DND-41 (cell line): Measurements from ENCODE around the gene NUBPL.

Experiments used
- ATAC-seq: fragments of 200-7000 bp; cut with Tn5 transposase; 3 replicates; pipeline ENCODE4 v1.9.1; 2021; ENCODE audit warnings: low read depth; ENCODE audit not compliant: insufficient read depth
- DNase-seq: peaks from one replicate; pipeline ENCODE4 v3.0.0-alpha.2; 2020
- H2AFZ ChIP-seq: 2 replicates; pipeline ENCODE4 v1.6.0; 2012; ENCODE audit warnings: low read depth, low read length
- H3K27ac ChIP-seq: 2 replicates; pipeline ENCODE4 v1.5.1; 2012; ENCODE audit warnings: low read length, inconsistent platforms
- H3K27me3 ChIP-seq: fragments of 200-600 bp; sonication (generic); 2 replicates; pipeline ENCODE4 v1.6.0; 2012; ENCODE audit warnings: low read length, mild to moderate bottlenecking, inconsistent platforms; ENCODE audit not compliant: insufficient read depth, poor library complexity
- H3K36me3 ChIP-seq: 2 replicates; pipeline ENCODE4 v1.5.1; 2012; ENCODE audit warnings: low read length, inconsistent platforms; ENCODE audit not compliant: insufficient read depth
- H3K4me1 ChIP-seq: 2 replicates; pipeline ENCODE4 v1.5.1; 2012; ENCODE audit warnings: mild to moderate bottlenecking, low read length; ENCODE audit not compliant: insufficient read depth
- H3K4me2 ChIP-seq: 2 replicates; pipeline ENCODE4 v1.6.0; 2012; ENCODE audit warnings: mild to moderate bottlenecking, moderate library complexity, low read length, inconsistent platforms; ENCODE audit not compliant: insufficient read depth
- H3K4me3 ChIP-seq, 2 experiments: fragments of 200-600 bp in 1 of 2; shearing (Covaris generic) in 1 of 2; 2 replicates each; pipeline ENCODE4 v1.5.1; 2012 to 2016; ENCODE audit warnings: inconsistent platforms in 2 of 2, low read length in 2 of 2, mild to moderate bottlenecking in 2 of 2, low read depth in 1 of 2, moderate library complexity in 1 of 2
- H3K79me2 ChIP-seq: 2 replicates; pipeline ENCODE4 v1.6.0; 2012; ENCODE audit warnings: low read length, inconsistent platforms; ENCODE audit not compliant: insufficient read depth
- H3K9ac ChIP-seq: 2 replicates; pipeline ENCODE4 v1.6.0; 2012; ENCODE audit warnings: low read depth, mild to moderate bottlenecking, inconsistent platforms, low read length, moderate library complexity
- H3K9me3 ChIP-seq: 2 replicates; pipeline ENCODE4 v1.5.1; 2012; ENCODE audit warnings: low read length, moderate library complexity, mild to moderate bottlenecking, inconsistent platforms; ENCODE audit not compliant: insufficient read depth, severe bottlenecking
- H4K20me1 ChIP-seq: 2 replicates; pipeline ENCODE4 v1.6.0; 2012; ENCODE audit warnings: low read length; ENCODE audit not compliant: insufficient read depth
- EZH2 ChIP-seq: IDR thresholded peaks from 3 replicates; pipeline ENCODE4 v1.6.1; 2012; ENCODE audit warnings: borderline replicate concordance, low read depth, mild to moderate bottlenecking, moderate library complexity, low read length, inconsistent platforms; ENCODE audit not compliant: severe bottlenecking
- TF ChIP-seq, protein P1 (sequence below): IDR thresholded peaks from 2 replicates; pipeline ENCODE4 v1.5.1; 2012; ENCODE audit warnings: borderline replicate concordance, low read length, moderate library complexity, mild to moderate bottlenecking; ENCODE audit not compliant: poor library complexity, severe bottlenecking; ENCODE audit errors: extremely low read depth

NUBPL gene

DNA sequence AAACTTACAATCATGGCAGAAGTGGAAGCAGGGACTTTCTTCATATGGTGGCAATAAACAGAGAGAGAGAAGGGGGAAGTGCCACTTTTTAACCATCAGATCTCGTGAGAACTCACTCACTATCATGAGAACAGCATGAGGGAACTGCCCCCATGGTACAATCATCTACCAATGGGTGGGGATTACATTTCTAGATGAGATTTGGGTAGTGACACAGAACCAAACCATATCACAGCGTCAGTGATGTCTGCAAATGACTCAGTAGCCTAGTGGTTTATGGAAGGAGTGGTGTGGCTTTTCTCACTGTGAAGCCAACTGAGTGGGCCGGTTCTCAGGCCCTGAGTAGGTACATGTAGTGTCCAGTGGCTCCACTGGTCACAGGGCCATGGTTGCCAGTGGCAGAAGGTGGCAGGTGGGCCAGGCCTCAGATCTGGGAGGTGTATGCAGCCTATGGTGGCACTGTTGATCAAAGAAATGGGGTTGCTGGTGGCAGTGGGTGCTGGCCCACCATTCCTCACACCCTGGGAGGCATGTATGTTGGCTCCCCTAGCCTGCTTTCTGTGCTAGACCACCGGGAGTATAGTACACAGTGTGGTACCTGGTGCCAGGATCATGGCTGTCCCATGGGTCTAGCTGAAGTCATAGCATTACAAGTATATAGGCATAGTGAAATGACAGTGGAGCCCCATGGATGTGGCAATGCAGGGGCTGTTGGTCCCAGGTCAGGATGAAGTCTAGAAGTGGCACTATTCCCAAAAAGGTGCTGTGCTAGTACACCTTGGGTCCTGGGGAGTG is 191.9 kb downstream of the NUBPL start:
- H3K27me3 ChIP-seq: no peaks in the 10 kb centered on the region
- TF ChIP-seq, protein P1, sequence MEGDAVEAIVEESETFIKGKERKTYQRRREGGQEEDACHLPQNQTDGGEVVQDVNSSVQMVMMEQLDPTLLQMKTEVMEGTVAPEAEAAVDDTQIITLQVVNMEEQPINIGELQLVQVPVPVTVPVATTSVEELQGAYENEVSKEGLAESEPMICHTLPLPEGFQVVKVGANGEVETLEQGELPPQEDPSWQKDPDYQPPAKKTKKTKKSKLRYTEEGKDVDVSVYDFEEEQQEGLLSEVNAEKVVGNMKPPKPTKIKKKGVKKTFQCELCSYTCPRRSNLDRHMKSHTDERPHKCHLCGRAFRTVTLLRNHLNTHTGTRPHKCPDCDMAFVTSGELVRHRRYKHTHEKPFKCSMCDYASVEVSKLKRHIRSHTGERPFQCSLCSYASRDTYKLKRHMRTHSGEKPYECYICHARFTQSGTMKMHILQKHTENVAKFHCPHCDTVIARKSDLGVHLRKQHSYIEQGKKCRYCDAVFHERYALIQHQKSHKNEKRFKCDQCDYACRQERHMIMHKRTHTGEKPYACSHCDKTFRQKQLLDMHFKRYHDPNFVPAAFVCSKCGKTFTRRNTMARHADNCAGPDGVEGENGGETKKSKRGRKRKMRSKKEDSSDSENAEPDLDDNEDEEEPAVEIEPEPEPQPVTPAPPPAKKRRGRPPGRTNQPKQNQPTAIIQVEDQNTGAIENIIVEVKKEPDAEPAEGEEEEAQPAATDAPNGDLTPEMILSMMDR: no peak
- TF ChIP-seq EZH2: no peak
- H2AFZ ChIP-seq: no peak overlapping the region
- no peak overlapping the region for H3K4me3 ChIP-seq
- no peaks in the 10 kb centered on the region for H3K79me2 ChIP-seq
- H3K36me3 ChIP-seq: no peaks in the 10 kb centered on the region
- no peak for DNase-seq
- H3K27ac ChIP-seq: no peak overlapping the region
- ATAC-seq: no peak
- no peak overlapping the region for H3K4me2 ChIP-seq
- no peaks in the 10 kb centered on the region for H3K4me1 ChIP-seq
- H4K20me1 ChIP-seq: no peaks in the 10 kb centered on the region
- peaks cover 8% of the 10 kb centered on the region for H3K9me3 ChIP-seq
- no peak overlapping the region for H3K9ac ChIP-seq

DNA sequence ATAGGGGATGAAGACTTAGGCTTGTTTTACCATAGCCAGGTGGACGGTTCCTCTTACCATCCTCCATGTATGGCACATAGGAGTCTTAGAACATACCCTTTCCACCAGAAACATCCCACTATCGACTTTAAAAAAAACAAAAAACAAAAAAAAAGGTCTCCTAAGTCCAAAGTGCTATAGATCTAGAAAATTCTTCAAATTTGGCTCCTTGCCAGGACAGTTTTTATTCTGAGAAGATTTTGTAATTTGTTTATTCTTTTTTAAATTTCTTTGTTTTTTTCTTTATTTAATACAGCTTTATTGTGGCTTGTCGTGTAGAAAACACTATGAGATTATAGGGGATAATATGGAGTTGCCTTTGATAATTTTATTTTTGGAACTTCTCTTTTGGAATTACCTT is 197.7 kb downstream of the NUBPL start:
- no peak overlapping the region for H3K4me2 ChIP-seq
- no peaks in the 10 kb centered on the region for H3K79me2 ChIP-seq
- no peaks in the 10 kb centered on the region for H3K4me1 ChIP-seq
- ATAC-seq: no peak
- H3K27ac ChIP-seq: no peak overlapping the region
- no peak for DNase-seq
- no peaks in the 10 kb centered on the region for H3K27me3 ChIP-seq
- TF ChIP-seq, protein P1: no peak
- no peak for TF ChIP-seq EZH2
- H3K4me3 ChIP-seq: no peak overlapping the region
- no peak overlapping the region for H2AFZ ChIP-seq
- H3K9ac ChIP-seq: no peak overlapping the region
- no peaks in the 10 kb centered on the region for H4K20me1 ChIP-seq
- H3K36me3 ChIP-seq: no peaks in the 10 kb centered on the region
- H3K9me3 ChIP-seq: no peaks in the 10 kb centered on the region

- H3K4me2 ChIP-seq: no peak overlapping the region
- DNase-seq: no peak
- no peaks in the 10 kb centered on the region for H4K20me1 ChIP-seq
Measured at GRCh38 chr14:31760277-31760676, 199.1 kb downstream of the NUBPL start.

More at GRCh38 chr14:31760277-31760676, 199.1 kb downstream of the NUBPL start:
- Histone ChIP-seq H3K79me2 (no peaks in the 10 kb centered on the region), H3K36me3 (no peaks in the 10 kb centered on the region), H3K9ac (no peak overlapping the region), H3K27me3 (no peaks in the 10 kb centered on the region), H3K4me1 (no peaks in the 10 kb centered on the region), H3K9me3 (no peaks in the 10 kb centered on the region), H2AFZ (no peak overlapping the region), H3K4me3 (no peak overlapping the region), H3K27ac (no peak overlapping the region)
- TF ChIP-seq EZH2: no peak
- TF ChIP-seq, protein P1: no peak
- no peak for ATAC-seq
